Lung (tissue), 12 donors: ENCODE data around the gene ADAMTS7. TPM values are rescaled to one million over a fixed set of nuclear protein-coding genes. Genes with fewer than 3 reads are reported as not detected.

Experiments used
- ATAC-seq: fragments of 200-7000 bp; cut with Tn5 transposase; one replicate; pipeline ENCODE4 v1.9.1; 2020; ENCODE audit warnings: moderate number of reproducible peaks; ENCODE audit not compliant: insufficient read depth, low FRiP score
- DNase-seq, 3 donors: peaks; one replicate each; pipeline ENCODE4 v3.0.0-alpha.2; 2013 to 2017
- H3K27ac ChIP-seq, 2 donors: one replicate each; pipeline ENCODE4 v1.5.1; 2013; ENCODE audit warnings: mild to moderate bottlenecking in 2 of 2, moderate library complexity in 2 of 2, control low read depth in 1 of 2, inconsistent platforms in 1 of 2, low read depth in 1 of 2, low read length in 1 of 2
- H3K27me3 ChIP-seq, 3 donors: one replicate each; pipeline ENCODE4 v1.5.1; 2013; ENCODE audit warnings: low read length in 2 of 3; ENCODE audit not compliant: control insufficient read depth in 3 of 3, insufficient read depth in 3 of 3
- H3K36me3 ChIP-seq, 4 donors: one replicate each; pipeline ENCODE4 v1.5.1; 2013; ENCODE audit warnings: low read length in 4 of 4, mild to moderate bottlenecking in 1 of 4, moderate library complexity in 1 of 4; ENCODE audit not compliant: control insufficient read depth in 4 of 4, insufficient read depth in 4 of 4
- H3K4me1 ChIP-seq, 5 donors: one replicate each; pipeline ENCODE4 v1.5.1; 2013; ENCODE audit warnings: low read length in 5 of 5, mild to moderate bottlenecking in 2 of 5, moderate library complexity in 1 of 5; ENCODE audit not compliant: control insufficient read depth in 5 of 5, insufficient read depth in 5 of 5
- H3K4me3 ChIP-seq: one replicate; pipeline ENCODE4 v1.5.1; 2013; ENCODE audit warnings: mild to moderate bottlenecking, control low read depth, moderate library complexity
- H3K9ac ChIP-seq, 2 donors: one replicate each; pipeline ENCODE4 v1.5.1; 2013; ENCODE audit warnings: low read length in 2 of 2, control low read depth in 1 of 2; ENCODE audit not compliant: insufficient read depth in 1 of 2
- H3K9me3 ChIP-seq, 4 donors: one replicate each; pipeline ENCODE4 v1.5.1; 2013; ENCODE audit warnings: low read length in 3 of 4, mild to moderate bottlenecking in 1 of 4, moderate library complexity in 1 of 4; ENCODE audit not compliant: control insufficient read depth in 4 of 4, insufficient read depth in 3 of 4
- CTCF ChIP-seq: IDR thresholded peaks from 2 replicates; pipeline ENCODE4 v1.5.1; 2012; ENCODE audit warnings: mild to moderate bottlenecking; ENCODE audit errors: control extremely low read depth, extremely low read depth
- WGBS, 2 donors: extraction: QIAGEN DNeasy Blood & Tissue Kit; methylation state at CpG; one replicate each; pipeline ENCODE4 v1.1.7; 2013; 5-methylcytosine and 5-hydroxymethylcytosine counted together
- polyA plus RNA-seq, 2 donors: library from polyadenylated mRNA; stranded (reverse); fragments of 200-250 nt; gene quantifications; one replicate each; pipeline ENCODE4 v1.2.1, GENCODE V29; 2013
- total RNA-seq, 2 donors: library from RNA; depleted of rRNA in 1 of 2; stranded (reverse); fragments of >200 nt in 1 of 2; gene quantifications; one replicate each; pipeline ENCODE4 v1.2.1, GENCODE V29; 2014 to 2021
- donor health status: control.
- donor health status: control.
- donor health status: Bipolar disorder and iron deficiency.
- donor health status: healthy.
- donor health status: DM: yes; HTN: yes; CAD: no.

Gene ADAMTS7
- total and polyA plus RNA-seq, 4 donors: 3.3 to 13.1 (median 5.2) TPM

GRCh38 chr15:78718837-78719236 lies 92.4 kb downstream of the ADAMTS7 start:
- 82 to 91% methylated on average over 2 of the region's 2 CpGs for WGBS, 2 donors
- ATAC-seq (no peak), DNase-seq (no peak)
- Histone ChIP-seq H3K9ac (no peak overlapping the region), H3K4me1 (no peaks in the 10 kb centered on the region), H3K4me3 (no peak overlapping the region), H3K9me3 (peaks cover 0 to 5% (median 0%) of the 10 kb centered on the region in 4 donors), H3K27ac (no peak overlapping the region), H3K36me3 (no peaks in the 10 kb centered on the region), H3K27me3 (peaks cover 0 to 7% (median 0%) of the 10 kb centered on the region in 3 donors)
- TF ChIP-seq CTCF: no peak

GRCh38 chr15:78717956-78718656 lies 93.2 kb downstream of the ADAMTS7 start:
- H3K4me3 ChIP-seq: no peak overlapping the region
- H3K9ac ChIP-seq: no peak overlapping the region
- DNase-seq (no peak), ATAC-seq (no peak)
- H3K27ac ChIP-seq: no peak overlapping the region
- no peak for TF ChIP-seq CTCF
- WGBS, 2 donors: 92 to 93% methylated on average over 2 of the region's 2 CpGs
- H3K36me3 ChIP-seq: no peaks in the 10 kb centered on the region
- H3K9me3 ChIP-seq: peaks cover 0 to 5% (median 0%) of the 10 kb centered on the region in 4 donors
- peaks cover 0 to 7% (median 0%) of the 10 kb centered on the region in 3 donors for H3K27me3 ChIP-seq
- H3K4me1 ChIP-seq: no peaks in the 10 kb centered on the region

GRCh38 chr15:78716651-78717050 lies 94.6 kb downstream of the ADAMTS7 start:
- H3K4me3 ChIP-seq: no peak overlapping the region
- H3K9ac ChIP-seq: no peak overlapping the region
- TF ChIP-seq CTCF: no peak
- 88 to 94% methylated on average over 2 of the region's 2 CpGs for WGBS, 2 donors
- H3K27me3 ChIP-seq: peaks cover 0 to 7% (median 0%) of the 10 kb centered on the region in 3 donors
- H3K27ac ChIP-seq: no peak overlapping the region
- peaks cover 0 to 5% (median 0%) of the 10 kb centered on the region in 4 donors for H3K9me3 ChIP-seq
- no peaks in the 10 kb centered on the region for H3K36me3 ChIP-seq
- no peak for ATAC-seq
- DNase-seq: no peak
- no peaks in the 10 kb centered on the region for H3K4me1 ChIP-seq
